T-helper 2 cell treated with Interferon-gamma antibody and Interleukin-4, amounts not matched to agents 100 ng/mL and 5 ng/mL, for 36 hours (primary cell): ENCODE data around the gene LHFPL3. TPM values are rescaled to one million over a fixed set of nuclear protein-coding genes. Genes with fewer than 3 reads are reported as not detected.

ENCODE experiments used
- intact Hi-C: fragments of 100-400 bp; cut with micrococcal nuclease; formaldehyde crosslinking; loops from one replicate; pipeline ENCODE4 v1.15.1; 2023
- total RNA-seq: library from RNA; stranded (reverse); gene quantifications from 2 replicates; pipeline ENCODE4 v1.2.3, GENCODE V29; 2022

The LHFPL3 gene
- total RNA-seq, 1 donor from 2014 or later = not detected

DNA sequence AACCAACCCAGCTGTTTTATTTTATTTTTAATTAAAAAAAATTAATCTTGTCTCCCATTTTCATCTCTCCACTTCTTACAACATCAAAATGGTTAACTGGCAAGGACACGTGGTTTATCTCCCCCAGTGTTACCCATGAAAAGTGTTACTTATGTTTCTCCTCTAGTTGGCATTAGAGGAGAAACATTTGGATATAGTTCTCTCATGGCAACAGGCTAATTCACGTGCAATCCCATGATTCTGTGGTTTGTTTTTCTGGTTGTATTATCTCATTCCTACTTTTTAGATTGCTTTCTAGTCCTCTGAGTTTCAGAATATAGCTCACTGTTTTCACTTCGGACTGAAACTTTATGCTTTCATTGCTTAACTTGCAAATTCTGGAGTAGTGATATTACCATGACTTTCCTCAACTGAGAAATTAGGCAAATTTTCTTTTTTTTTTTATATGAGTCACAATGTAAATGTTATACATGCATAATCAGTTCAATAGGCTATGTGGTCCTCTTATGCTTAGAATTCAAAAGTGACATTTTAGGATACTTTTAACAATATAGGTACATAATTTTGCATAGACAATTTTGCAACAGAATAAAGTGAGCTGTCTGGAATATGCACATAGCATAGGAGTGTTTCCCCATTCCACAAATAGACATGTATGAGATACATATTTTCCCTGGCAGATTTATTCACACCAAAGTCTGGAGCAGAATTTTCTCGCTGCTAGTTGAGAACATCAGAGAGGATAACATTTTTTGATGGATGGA is 43.0 kb downstream of the LHFPL3 start:
- intact Hi-C loops = no loop called here

DNA sequence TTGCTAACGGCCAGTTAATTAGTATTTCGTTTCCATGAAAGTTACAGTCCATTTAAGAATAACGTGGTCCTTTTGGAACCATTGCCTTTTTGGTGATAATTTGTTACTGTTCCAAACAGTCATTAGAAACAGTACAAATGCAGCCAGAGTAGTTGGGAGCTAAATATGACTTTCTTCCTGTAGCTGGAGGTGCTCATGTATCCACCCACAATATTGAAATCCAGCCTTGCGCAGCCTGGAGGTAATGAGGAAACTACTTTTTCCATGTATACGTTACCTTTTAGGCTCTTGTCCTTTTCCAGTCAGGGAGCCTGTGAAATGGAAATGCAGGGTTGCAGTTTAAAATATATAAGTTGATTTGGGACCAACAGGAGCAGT is 43.6 kb downstream of the LHFPL3 start:
- intact Hi-C loops = no loop called here

DNA sequence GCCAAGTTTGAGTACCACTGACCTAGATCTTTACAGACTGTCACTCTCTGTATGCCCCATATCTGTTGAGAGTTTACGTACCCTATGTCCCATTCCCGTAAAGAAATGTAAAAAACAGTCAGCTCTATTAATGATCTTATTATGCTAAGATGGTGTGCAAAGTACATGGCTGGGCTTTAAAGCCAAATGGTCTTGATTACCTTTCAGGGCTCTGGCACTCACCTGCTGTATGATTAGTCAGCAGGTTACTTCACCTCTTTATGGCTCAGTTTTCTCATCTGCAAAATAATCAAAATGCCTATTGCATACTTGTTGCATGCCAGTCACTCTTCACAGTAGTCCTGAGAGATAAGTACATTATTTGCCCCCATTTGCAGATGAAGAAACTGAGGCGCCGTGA is 54.2 kb downstream of the LHFPL3 start:
- intact Hi-C loops = no loop called here

DNA sequence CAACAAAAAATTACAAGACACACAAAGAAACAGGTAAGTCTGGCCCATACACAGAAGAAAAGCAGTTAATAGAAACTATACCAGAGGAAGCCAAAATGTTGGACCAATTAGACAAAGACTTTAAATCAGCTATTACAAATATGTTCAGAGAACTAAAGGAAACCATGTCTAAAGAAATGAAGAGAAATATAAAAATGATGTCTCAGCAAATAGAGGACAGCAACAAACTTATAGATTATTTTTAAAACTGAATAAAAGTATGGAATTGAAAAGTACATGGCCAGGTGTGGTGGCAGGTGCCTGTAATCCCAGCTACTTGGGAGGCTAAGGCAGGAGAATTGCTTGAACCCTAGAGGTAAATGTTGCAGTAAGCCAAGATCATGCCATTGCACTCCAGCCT is 58.5 kb downstream of the LHFPL3 start:
- intact Hi-C loops = no loop called here

DNA sequence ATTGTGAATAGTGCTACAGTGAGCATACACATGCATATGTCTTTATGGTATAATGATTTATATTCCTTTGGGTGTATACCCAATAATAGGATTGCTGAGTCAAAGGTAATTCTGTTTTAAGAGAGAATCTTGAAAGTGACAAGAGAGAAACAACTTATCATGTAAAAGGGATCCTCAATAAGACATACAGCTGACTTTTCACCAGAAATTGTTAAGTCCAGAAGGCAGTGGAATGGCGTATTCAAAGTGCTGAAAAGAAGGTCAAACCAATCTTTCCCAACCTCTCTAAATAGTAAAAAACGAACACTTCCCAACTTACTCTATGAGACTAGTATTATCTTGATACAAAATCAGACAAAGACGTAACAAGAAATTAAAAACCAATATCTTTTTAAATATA is 59.8 kb downstream of the LHFPL3 start:
- intact Hi-C loops = no loop called here

DNA sequence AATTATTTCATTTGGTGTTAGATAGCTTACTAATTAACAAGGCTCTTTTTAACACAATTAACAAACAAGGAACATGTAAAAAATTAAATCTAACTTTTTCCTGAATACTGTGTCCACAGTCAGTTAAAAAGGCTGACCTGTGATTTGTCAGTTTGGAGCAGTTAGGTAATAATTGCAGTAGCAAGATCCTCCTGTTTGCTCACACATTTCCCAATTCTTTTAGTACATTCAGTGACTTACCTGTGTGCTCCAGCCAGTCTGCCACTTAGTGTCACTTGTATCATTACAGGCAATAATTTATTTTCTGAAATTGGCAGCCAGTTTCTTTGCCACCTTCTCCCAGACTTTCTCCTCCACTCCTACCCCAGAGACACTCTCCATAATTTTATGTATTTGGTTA is 66.8 kb downstream of the LHFPL3 start:
- intact Hi-C loops = no loop called here

DNA sequence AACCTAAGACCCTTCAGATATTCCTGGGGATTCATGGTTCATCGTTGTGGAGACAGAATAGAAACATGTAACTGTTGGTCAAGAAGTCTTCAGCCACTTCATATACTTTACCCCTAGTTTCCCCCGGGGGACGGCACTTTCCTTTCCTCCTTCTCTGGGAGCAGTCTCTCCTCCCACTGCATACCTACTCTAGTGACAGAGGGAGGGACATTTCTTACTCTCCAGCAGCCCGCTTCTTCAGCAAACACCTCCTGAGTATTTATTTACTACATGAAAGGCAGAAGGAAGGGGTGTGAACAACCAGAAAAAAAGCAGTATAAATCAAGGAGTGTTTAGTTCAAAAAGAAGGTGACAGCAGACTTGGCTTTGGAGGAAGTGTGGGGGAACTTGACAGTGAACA is 69.0 kb downstream of the LHFPL3 start:
- intact Hi-C loops = no loop called here

DNA sequence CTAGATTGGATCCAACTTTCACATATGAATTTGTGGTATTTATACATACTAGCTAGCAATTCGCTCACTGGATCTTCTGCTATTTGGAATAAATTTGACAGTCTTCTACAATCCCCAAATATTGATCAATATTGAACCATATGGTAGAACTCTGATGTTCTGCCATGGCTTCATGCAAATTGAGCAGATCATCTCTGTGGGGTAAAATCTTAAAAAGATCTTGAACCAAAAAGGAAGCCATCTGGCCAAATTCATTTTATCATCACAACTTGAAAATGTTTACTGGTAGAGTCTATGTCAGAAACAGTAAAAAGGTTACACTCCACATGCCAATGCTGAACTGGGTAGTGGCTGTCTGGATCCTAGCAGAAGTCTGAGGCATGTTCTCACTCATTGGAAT is 80.0 kb downstream of the LHFPL3 start:
- intact Hi-C loops = no loop called here

DNA sequence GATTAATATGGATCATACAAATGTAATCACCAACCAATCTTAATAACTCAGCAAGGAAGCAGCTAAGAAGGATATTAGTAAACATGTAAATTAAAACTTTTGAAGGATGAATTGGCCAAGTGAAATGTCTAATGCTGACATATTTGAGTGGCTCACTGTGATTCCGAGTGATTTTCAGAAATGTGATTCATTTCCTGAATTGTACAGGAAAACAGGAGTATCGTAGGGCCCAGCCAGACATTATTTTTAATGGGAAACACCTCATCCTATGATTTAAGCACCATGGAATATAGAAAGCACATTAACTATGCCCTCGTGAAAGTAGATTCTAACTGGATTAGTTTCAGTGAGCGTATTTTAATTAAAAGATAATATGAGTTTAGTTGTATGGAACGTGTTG is 82.3 kb downstream of the LHFPL3 start:
- intact Hi-C loops = no loop called here

DNA sequence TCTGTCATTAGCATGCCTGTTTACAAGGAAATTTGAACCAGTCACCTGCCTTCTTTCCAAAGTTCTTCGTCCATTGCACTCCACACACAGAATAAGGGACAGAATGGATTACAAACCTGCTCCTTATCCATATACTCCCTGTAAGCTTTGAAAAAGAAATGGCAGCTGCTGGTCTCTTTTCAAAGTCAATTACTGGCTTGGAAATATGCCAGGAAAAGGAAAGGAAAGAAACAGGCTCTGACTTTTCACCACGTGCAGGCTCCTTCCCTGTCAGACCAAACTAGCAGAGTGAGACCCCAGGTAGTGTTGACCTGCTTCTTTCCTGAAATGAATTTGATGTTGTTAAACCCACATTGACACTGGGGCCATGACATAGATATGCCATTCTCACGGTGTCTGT is 84.5 kb downstream of the LHFPL3 start:
- intact Hi-C loops = no loop called here

DNA sequence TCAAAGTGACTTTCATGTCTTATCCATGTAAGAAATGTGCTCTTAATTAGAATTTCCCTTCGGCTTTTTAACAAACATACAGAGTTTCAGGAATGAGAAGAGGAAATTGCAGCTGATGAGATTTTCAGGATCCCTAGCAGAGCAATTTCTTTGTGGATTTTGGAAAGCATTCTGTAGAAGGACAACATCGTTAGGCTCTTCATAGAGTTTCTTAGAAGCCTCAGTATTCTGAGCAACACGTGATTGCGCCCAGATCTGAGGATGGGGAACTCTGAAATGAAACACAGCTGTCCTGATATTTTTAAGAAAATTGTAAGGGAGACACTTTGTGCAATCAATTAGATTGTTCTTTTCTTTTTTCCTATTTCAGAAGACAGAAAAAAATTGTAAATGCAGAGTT is 85.8 kb downstream of the LHFPL3 start:
- intact Hi-C loops = no loop called here

DNA sequence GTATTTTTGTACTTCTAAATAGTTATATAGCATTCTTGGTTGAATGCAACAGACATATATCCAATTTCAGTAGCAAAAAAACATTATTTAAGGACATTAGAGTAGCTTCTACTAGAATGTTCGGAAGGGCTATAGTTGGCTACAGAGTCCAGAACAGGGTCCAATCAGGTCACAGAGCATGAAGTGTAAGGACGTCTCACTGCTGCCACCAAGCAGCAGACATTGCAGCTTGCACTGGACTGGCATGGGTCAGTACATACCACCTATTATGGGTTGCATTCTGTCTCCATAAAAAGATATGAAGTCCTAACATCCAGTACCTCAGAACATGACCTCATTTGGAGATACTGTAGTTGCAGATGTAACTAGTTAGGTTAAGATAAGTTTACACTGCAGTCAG is 87.3 kb downstream of the LHFPL3 start:
- intact Hi-C loops = no loop called here

DNA sequence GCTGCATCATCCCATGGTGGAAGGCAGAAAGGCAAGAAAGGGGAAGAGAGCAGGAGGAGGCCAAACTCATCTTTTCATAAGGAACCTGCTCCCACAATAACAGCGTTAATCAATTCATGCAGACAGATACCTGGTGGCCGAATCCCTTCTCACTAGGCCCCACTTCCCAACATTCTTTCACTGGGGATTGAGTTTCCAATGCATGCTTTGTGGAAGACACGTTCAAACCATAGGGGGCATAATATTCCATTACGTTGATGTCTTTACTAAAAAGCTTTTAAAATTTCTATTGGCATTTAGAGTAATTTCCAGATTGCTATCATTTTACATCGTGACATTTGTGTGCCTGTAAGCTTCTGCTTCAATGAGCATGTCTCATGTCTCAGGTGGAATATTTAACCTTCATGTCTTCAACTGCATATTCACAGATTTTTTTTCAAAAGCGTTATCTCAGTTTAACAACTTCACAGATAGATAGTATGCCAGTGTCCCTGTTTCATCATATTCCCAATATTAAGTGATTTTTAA is 88.5 kb downstream of the LHFPL3 start:
- intact Hi-C loops = no loop called here

DNA sequence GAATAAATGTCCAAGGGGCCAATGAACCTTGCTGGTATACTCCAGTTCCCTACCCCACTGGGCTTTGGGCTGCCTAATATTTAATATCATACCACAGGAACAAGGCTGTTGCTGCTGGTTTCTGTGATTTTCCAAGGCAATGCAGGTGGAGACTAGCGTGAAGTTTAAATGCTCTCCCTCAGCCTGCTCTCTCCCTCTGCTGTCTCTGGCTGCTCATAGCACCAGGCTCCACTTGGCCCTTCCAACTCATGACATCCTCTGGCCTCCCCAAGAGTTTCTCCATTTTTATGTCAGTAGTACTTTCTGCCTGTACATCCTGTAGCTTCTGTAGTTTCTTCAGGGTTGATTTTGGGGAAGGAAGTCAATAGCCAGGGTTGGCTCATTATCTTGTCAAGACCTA is 103.5 kb downstream of the LHFPL3 start:
- intact Hi-C loops = no loop called here

DNA sequence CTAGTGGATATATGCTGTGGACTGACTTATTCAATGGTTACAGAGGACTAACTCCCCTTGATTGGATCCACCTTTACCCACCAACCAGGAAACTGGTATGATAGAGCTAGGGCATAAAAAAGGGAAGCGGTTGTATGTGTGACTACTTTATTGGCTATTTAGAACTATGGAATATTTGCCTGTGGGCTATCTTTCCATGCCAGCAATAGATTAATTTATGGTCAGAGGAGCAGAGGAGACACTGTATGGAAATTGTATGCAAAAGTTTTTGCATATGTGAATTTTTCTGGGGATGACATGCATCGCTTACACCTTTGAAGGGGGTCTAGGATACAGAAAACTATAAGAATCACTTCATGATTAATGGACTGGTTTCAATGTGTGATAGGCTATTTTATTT is 105.7 kb downstream of the LHFPL3 start:
- intact Hi-C loops = no loop called here

DNA sequence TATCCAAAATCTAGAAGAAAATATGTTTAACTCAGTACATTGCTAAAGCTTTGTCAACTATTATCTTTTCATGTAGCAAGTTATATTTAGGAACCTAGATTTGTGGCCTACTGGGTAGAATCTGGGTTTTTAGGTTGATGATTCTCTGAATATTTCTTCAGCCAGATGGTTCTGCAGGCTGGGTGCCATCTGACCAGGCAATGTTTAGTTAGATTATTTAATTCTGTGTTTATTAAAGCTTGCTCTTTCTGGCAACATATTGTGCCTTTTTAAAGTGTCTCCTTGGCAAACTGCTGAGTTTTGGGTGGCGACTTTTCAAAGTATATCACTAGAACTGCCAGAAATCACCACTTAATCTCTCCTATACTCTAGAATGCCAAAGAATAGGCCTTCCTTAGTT is 114.1 kb downstream of the LHFPL3 start:
- intact Hi-C loops = no loop called here

DNA sequence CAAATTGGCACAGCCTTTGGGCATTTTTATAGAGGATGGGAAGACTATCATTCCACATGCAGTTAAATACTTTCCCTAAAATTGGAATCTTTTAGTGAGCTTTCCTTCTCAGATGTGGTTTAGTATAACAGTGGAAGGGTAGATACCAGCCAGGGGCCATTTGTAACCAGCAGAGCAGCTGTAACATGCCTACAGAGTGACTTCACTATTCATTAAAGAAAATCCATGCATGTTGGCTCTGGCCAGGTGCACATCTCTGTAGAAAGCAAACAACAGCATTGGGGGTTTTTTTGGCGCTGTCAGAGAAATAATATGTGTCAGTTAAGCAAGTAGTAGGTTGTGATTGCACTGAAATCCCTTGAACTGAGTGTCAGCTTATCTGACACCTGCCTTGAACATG is 115.6 kb downstream of the LHFPL3 start:
- intact Hi-C loops = no loop called here

DNA sequence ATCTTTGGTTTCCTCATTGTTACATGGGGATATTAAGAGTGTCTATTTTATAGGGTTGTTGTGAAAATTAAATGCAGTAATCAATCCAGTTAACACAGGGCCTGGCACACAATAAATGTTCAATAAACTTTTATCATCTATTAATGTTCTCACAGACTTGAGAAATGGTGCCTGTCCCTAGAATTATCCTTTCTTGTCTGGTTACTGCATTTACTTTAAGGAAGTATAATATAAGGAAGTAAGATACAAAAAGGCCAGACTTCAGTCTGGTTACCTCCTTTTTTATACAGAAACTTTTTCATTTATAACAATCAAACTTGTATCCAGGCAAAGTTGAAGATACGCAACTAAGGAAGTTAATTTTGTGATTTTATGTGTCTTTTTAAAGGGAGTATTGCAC is 117.0 kb downstream of the LHFPL3 start:
- intact Hi-C loops = no loop called here

DNA sequence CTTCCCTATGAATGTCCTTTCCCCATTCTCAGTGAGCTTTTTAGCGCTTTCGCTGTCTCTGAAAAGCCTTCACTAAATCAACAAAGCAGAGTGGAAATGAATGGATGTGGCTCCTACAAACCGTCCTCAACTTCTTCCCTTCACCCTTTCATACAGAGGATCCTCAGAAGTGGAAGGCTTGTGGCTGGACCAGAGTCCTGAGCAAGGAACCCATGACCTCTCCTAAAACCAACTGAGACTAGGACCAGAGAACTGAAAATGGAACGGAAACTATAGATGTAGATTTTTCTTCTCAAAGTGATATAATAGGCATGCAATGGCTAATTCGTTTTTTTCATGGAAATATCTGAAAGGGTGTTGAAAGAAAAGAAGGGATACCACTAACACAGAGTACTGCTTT is 122.5 kb downstream of the LHFPL3 start:
- intact Hi-C loops = no loop called here

DNA sequence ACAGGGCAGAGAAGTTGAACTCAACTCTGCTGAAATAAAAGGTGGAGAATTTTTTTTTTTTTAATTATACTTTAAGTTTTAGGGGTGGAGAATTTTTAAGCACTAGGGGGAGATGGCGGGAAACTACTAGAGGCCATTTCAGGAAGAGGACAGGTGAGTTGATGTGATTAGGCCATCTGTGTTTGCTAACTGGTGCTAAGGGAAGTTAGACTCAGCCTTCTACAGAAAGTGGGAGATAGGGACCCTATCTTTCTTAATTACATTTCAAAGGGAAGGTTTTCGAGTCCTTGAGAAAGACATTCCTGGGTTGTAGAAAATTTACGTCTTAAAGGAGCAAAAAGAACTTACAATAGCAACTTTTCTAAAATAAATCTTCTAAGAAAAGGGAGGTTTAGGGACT is 124.8 kb downstream of the LHFPL3 start:
- intact Hi-C loops = no loop called here

DNA sequence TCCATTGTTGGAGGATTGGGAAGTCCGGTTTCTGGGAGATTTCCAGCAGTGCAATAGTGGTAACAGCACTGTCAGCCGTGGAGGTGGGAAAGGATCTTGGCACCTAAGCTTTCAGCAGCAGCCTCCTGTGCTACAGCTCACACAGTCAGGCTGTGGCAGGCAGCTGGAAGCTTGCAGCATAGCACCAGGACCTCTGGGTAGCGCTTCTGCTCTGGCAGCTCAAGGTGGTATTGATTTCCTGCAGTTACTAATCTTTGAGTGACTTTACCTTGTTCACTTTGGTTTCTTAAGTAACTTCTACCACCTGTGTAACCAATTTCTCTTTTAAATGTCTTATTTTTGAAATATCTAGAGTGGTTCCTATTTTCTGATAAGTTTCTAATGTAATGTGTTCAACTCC is 130.5 kb downstream of the LHFPL3 start:
- intact Hi-C loops = no loop called here

DNA sequence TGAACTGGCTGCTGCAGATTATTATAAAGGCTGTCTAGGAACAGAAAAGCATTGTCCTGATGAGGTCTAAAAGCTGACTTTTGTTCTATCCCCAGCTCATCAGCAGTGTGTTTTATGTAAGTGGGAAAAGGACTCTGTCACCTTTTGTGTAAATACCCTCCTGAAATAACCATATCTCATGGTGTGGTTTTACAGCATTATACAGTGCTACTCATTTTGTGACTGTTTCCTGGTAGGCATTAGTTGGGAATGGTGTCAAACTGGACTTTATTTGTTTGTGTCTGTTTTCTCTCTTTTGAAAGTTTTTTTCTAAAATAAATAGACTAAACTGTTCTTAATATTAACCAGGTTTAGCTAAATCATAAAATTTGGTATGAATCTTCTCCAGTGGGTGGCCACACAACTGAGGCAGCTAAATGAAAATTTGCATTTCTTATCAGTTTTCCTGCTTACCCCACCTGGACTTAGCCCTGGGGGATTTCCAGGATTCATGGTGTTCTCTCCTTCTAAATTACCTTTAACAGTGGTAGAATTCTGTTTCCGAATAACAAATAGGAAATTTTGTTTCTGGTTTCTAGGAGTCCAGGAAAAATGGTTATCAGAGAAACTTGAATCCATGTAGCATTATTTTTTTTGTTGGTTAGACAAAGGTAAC is 140.9 kb downstream of the LHFPL3 start:
- intact Hi-C loops = no loop called here

DNA sequence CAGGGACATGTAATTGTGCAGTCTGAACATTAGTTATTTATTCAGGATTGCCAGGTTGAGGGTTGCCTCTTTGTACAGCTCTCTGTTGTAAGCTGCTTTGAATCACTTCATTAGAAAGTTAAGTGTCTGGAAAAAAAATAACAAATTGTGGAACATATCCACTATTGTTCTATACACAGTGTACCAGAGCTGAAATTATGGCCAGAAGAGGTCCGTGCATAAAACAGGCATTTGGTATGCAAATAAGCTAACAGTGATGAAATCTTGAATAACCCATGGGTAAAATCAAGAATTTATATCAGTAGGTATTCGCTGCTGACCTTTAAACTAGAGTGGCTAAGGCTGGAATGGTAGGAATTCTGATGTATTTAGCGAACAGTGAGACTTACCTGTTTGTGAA is 152.1 kb downstream of the LHFPL3 start:
- intact Hi-C loops = no loop called here
